ENCODE data around the gene ZNF579. TPM values are rescaled to one million over a fixed set of nuclear protein-coding genes. Genes with fewer than 3 reads are reported as not detected.

Gene ZNF579
- total RNA-seq, 1 donor from 2014 or later: 14.3 TPM

DNA sequence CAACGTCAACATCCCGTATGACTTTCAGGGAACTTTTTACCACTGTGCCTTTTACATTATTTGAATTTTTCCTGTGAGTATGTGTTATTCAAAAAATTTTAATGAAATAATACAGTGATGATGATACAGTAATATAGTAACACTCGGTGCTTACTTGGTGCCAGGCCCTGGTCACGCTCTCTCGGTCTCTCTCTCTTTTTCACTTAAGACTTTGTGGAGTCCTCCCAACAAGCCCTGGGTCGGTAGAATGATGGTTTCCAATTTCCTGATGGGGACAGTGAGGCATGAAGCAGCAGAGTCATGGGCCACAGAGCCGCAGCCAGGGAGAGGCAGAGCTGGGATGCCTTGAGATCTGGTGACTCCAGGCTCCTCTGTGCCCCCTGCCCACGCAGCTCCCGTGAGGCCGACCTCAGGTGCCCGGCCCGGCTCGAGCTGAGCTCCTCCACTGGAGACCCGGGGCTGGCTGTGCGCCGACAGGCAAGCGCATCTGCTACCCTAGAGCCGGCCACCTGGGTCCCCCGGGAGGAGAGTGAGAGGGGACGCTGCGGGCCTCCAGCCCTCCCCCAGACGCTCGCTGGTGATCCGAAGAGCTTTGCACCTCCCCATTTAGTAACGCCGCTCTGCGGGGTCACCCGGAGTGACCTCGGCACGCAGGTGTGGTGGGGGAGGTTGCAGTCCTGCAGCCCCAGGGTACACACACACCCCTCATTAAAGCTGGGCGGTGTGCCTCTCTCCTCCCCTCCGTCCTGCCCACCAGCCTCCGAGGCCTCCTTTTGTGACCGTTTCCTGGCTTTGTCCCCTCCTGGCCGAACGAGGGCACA is 30.9 kb downstream of the ZNF579 start:
- intact Hi-C loops (cut with DNase I): no loop called here
- ATAC-seq: no peak
- no peak for DNase-seq (ENCODE audit: low spot score)

DNA sequence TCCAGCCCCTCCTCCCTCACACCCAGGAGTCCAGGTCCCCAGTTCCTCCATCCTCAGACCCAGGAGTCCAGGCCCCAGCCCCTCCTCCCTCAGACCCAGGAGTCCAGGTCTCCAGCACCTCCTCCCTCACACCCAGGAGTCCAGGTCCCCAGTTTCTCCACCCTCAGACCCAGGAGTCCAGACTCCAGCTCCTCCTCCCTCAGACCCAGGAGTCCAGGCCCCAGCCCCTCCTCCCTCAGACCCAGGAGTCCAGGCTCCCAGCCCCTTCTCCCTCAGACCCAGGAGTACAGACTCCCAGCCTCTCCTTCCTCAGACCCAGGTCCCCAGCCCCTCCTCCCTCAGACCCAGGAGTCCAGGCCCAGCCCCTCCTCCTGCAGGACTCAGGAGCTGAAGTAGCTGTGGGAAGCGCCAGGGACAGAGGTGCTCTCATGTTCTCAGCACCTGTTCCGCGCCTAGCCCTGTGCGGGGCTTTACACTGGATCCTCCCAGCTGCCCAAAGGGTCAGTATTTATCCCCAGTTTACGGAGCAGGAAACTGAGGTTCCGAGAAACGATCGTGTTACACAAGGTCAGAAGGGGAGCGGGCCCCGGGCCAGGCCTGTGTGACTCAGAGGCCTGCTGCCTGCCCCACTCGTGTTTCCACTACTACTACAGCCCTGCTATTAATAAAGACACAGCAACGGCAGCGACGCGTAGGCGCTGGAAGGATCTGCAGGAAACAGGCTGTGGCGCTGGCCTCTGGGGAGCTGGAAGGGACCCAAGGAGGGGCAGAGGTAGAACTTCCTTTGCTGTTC is 33.6 kb downstream of the ZNF579 start:
- intact Hi-C loops (cut with DNase I): no loop called here

DNA sequence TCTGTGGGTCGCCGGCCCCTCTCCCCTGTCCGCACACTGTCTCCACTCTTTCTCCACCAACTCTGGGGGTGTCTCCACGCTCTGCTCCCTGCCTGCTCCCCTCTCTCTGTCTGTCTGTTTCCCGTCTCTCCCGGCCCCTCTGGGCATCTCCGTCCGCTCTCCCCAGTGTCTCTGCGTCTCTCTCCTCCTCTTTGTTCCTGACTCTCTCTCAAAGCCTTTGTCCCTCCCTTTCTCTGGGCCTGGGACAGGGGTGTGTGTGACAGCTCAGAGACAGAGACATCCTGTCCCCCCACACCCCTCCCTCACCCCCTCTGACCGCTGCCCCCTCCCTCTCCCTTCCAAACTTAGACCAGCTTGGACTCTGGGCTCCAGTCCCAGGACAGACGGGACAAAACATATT is 34.6 kb downstream of the ZNF579 start:
- intact Hi-C loops (cut with DNase I): no loop called here
- no peak for DNase-seq (ENCODE audit: low spot score)
- peak; percentile 19 for ATAC-seq

More for the DNA sequence above, 33.6 kb downstream of the ZNF579 start:
- ATAC-seq (peak; percentile 81), DNase-seq (ENCODE audit: low spot score) (peak; percentile 79)

GRCh38 chr19:55545443-55545842 is 35.2 kb downstream of the ZNF579 start, which contains the start of gene SBK3:
SBK3 (minus strand) TSS chr19:55545543; CDS start chr19:55545543, 0 bp downstream.
- intact Hi-C loops (cut with DNase I): no loop called here
- ATAC-seq: no peak
- DNase-seq (ENCODE audit: low spot score): no peak

DNA sequence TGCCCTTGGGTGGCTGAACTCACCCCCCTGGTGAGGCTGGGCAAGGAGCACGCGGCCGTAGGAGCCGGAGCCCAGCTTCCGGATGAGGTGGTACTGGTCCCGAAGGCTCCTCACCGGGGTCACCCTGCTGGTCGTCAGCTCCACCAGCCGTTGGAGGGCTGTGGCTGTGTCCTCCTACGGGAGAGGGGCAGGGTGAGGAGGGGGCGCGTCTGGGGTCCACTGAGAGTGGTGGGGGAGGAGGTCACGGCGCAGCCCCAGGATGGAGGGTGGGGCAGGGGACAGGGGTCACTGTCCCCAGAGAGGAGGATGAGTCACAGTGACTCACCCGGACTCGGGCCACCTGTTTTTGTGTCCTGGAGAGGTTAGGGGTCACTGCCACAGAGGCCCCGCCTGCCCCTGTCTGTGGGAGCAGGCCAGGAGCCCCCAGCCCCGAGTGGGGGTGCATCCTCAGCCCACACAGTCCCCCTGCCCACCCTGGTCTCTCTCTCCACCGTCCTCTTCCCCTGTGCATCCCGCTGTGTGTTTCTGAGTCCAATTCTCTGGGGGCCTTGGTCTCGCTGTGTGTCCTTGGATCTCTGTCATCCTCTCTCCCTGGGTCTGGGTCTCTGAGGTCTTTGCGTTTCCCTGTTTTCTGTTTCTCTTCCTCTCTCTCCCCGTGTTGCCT is 35.7 kb downstream of the ZNF579 start:
- DNase-seq (ENCODE audit: low spot score): no peak
- intact Hi-C loops (cut with DNase I): no loop called here
- no peak for ATAC-seq

GRCh38 chr19:55544014-55544413 is 36.6 kb downstream of the ZNF579 start:
- intact Hi-C loops (cut with DNase I): no loop called here
- ATAC-seq: no peak
- DNase-seq (ENCODE audit: low spot score): no peak

- intact Hi-C loops (cut with DNase I): no loop called here
- ATAC-seq: no peak
- DNase-seq (ENCODE audit: low spot score): no peak
Measured at GRCh38 chr19:55543567-55543966, 37.1 kb downstream of the ZNF579 start.

GRCh38 chr19:55542292-55542855 is 38.3 kb downstream of the ZNF579 start:
- ATAC-seq (no peak), DNase-seq (ENCODE audit: low spot score) (no peak)
- intact Hi-C loops (cut with DNase I): no loop called here

GRCh38 chr19:55541091-55541490 is 39.6 kb downstream of the ZNF579 start:
- intact Hi-C loops (cut with DNase I): no loop called here
- DNase-seq (ENCODE audit: low spot score) (no peak), ATAC-seq (no peak)

GRCh38 chr19:55540619-55541018 is 40.0 kb downstream of the ZNF579 start:
- intact Hi-C loops (cut with DNase I): no loop called here
- DNase-seq (ENCODE audit: low spot score) (no peak), ATAC-seq (no peak)

- intact Hi-C loops (cut with DNase I): loop anchor here (5.0 kb wide), 1 partner anchor 1502 kb away; no protein-coding TSS in a partner anchor
- ATAC-seq: no peak
- no peak for DNase-seq (ENCODE audit: low spot score)
Measured at GRCh38 chr19:55539090-55539984, 41.3 kb downstream of the ZNF579 start.

GRCh38 chr19:55538132-55538531 is 42.5 kb downstream of the ZNF579 start:
- no peak for ATAC-seq
- intact Hi-C loops (cut with DNase I): loop anchor here (5.0 kb wide), 1 partner anchor 1501 kb away; no protein-coding TSS in a partner anchor
- DNase-seq (ENCODE audit: low spot score): no peak

GRCh38 chr19:55537741-55538111 is 42.9 kb downstream of the ZNF579 start:
- DNase-seq (ENCODE audit: low spot score): no peak
- intact Hi-C loops (cut with DNase I): loop anchor here (5.0 kb wide), 1 partner anchor 1500 kb away; no protein-coding TSS in a partner anchor
- ATAC-seq: no peak

DNA sequence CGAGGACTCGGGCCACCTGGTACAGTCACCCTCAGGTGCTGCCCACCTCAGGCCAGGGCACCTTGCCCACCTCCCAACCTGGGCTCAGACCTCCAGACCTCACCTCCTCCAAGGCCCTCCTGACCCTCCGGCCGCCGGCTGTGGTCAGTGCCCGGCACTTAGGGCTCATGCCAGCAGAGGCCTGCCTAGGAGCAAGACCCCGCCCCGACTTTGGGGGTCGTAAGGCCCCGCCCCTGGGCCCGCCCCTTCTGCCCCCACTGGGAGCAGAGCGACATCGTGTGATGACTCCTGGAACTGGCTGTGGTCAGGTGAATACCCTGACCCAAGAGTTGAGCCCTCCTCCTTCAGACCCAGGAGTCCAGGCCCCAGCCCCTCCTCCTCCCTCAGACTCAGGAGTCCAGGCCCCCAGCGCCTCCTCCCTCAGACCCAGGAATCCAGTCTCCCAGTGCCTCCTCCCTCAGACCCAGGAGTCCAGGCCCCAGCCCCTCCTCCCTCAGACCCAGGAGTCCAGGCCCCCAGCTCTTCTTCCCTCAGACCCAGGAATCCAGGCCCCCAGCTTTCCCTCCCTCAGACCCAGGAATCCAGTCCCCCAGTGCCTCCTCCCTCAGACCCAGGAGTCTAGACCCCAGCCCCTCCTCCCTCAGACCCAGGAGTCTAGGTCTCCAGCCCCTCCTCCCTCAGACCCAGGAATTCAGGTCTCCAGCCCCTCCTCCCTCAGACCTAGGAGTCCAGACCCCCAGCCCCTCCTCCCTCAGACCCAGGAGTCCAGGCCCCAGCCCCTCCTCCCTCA is 43.5 kb downstream of the ZNF579 start, which contains the start of gene SBK2:
TSS of gene SBK2 (minus strand) at position 183 of the 790 bp plus-strand sequence. CDS start 839 bp downstream, outside the sequence.
- DNase-seq (ENCODE audit: low spot score): no peak
- ATAC-seq: no peak
- intact Hi-C loops (cut with DNase I): loop anchor here (5.0 kb wide), 1 partner anchor 1500 kb away; no protein-coding TSS in a partner anchor

GRCh38 chr19:55536366-55536765 is 44.3 kb downstream of the ZNF579 start:
- DNase-seq (ENCODE audit: low spot score): no peak
- intact Hi-C loops (cut with DNase I): loop anchor here (5.0 kb wide), 1 partner anchor 1499 kb away; no protein-coding TSS in a partner anchor
- ATAC-seq: no peak

- no peak for DNase-seq (ENCODE audit: low spot score)
- intact Hi-C loops (cut with DNase I): loop anchor here (5.0 kb wide), 1 partner anchor 1499 kb away; no protein-coding TSS in a partner anchor
- ATAC-seq: no peak
Measured at GRCh38 chr19:55535965-55536350, 44.7 kb downstream of the ZNF579 start.

Data from sciatic nerve (tissue), 2 donors.